ENCODE data around the gene STAT1. TPM values are rescaled to one million over a fixed set of nuclear protein-coding genes. Genes with fewer than 3 reads are reported as not detected.
A peak's percentile ranks its signal among the peaks of the same experiment; 100 is the strongest.

Gene STAT1
- total and polyA plus RNA-seq, 5 donors from 2014 or later = 198 to 331 (median 262) TPM

DNA sequence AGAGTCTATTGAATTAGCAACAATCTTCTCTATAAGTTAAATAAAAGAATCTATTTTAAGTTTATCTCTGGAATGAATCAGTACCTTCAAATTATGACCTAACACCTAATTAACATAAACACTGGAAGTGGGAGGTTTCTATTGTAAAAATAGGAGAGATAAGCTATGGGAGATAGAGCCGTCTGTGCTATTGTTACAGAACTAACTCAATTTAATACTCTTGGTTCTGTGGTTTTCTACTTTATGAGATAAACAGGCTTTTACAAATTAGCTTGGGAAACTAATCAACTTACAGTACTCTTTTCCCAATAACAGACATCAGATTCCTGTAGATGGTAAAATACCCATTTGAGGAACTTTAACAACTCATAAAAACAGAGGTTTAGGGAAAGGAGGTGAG, 25.6 kb upstream of the STAT1 start:
- no peaks in the 10 kb centered on the region for H3K27me3 Mint-ChIP-seq
- no peak overlapping the region for H3K4me3 Mint-ChIP-seq
- H3K4me1 ChIP-seq (ENCODE audit: control insufficient read depth, insufficient read depth, low read length, poor library complexity, severe bottlenecking) = peaks cover 25% of the 10 kb centered on the region
- H3K9me3 Mint-ChIP-seq = no peaks in the 10 kb centered on the region
- H3K27me3 ChIP-seq (ENCODE audit: control insufficient read depth, insufficient read depth, low read length) = no peaks in the 10 kb centered on the region
- no peaks in the 10 kb centered on the region for H3K9me3 ChIP-seq (ENCODE audit: control insufficient read depth in 2 of 2, low read length in 2 of 2)
- ATAC-seq (ENCODE audit: low read depth in 2 of 2) = no peak
- H3K4me3 ChIP-seq (ENCODE audit: low read depth, low read length) = no peak overlapping the region
- H3K4me1 Mint-ChIP-seq = peaks cover 14 to 33% (median 28%) of the 10 kb centered on the region in 4 donors
- H3K27ac ChIP-seq (ENCODE audit: insufficient read depth, low read length, poor library complexity, severe bottlenecking) = no peak overlapping the region
- no peak for DNase-seq
- peaks cover 17% of the 10 kb centered on the region for H3K36me3 Mint-ChIP-seq
- H3K36me3 ChIP-seq (ENCODE audit: control insufficient read depth, insufficient read depth, low read length) = peaks cover 13% of the 10 kb centered on the region
- peak overlapping the region; percentile 20 to 67 (median 38) for H3K27ac Mint-ChIP-seq

DNA sequence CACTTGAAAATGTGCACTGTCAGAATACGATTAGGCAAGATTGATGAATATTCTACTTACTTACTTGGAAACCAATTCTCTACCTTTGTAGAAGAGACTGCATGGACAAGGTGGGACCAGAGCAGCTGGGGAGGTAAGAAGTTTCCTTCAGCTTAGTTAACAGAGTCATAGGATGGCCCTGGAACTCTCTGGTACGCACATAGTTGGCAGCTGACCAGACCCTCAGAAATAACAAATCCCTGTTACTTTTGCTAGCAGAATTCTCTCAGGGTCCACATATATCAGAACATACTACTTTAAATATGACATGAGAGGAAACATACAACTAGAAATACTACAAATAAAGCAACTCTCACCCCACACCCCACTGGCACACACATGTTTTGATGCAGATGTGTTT, 24.8 kb upstream of the STAT1 start:
- H3K36me3 ChIP-seq (ENCODE audit: control insufficient read depth, insufficient read depth, low read length) = peaks cover 16% of the 10 kb centered on the region
- Mint-ChIP-seq H3K9me3 (no peaks in the 10 kb centered on the region), H3K4me3 (peak overlapping the region; percentile 15 to 57 (median 40)), H3K36me3 (peaks cover 17% of the 10 kb centered on the region), H3K27ac (peak overlapping the region; percentile 67 to 95 (median 78)), H3K27me3 (no peaks in the 10 kb centered on the region), H3K4me1 (peaks cover 14 to 33% (median 28%) of the 10 kb centered on the region in 4 donors)
- peak in 1 of 2 donors; percentile 26 for ATAC-seq (ENCODE audit: low read depth in 2 of 2)
- no peaks in the 10 kb centered on the region for H3K9me3 ChIP-seq (ENCODE audit: control insufficient read depth in 2 of 2, low read length in 2 of 2)
- no peaks in the 10 kb centered on the region for H3K27me3 ChIP-seq (ENCODE audit: control insufficient read depth, insufficient read depth, low read length)
- no peak for DNase-seq
- H3K4me3 ChIP-seq (ENCODE audit: low read depth, low read length) = peak overlapping the region; percentile 39
- peak overlapping the region; percentile 62 for H3K27ac ChIP-seq (ENCODE audit: insufficient read depth, low read length, poor library complexity, severe bottlenecking)
- H3K4me1 ChIP-seq (ENCODE audit: control insufficient read depth, insufficient read depth, low read length, poor library complexity, severe bottlenecking) = peaks cover 25% of the 10 kb centered on the region

DNA sequence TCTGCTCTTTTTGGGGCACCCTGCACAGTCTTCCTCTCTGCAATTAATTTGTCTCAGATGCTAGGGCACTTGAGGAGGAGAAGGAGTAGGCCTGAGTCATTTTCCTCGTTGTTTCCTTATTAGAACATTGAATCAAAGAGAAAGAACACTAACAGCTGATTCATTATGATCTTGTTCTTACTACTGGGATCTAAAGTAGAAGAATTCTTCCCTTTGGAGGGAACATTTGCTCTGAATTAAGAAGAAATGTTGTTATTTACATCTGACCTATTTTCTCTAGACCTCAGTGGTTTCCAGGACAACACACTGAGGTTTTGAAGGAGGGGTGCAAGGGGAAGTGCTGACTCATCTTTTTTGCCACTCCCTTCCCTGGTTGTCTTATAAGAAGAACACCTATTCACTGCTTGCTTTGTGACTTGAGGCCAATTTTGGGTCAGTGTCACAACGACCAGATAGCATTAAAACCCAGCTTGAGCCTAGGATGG, 24.3 kb upstream of the STAT1 start:
- ATAC-seq (ENCODE audit: low read depth in 2 of 2) (peak; percentile 81 to 84), DNase-seq (peak; percentile 9 to 87 (median 36))
- Mint-ChIP-seq H3K9me3 (no peaks in the 10 kb centered on the region), H3K36me3 (peaks cover 20% of the 10 kb centered on the region), H3K27me3 (no peaks in the 10 kb centered on the region), H3K27ac (peak overlapping the region; percentile 67 to 95 (median 78)), H3K4me1 (peaks cover 14 to 33% (median 28%) of the 10 kb centered on the region in 4 donors), H3K4me3 (peak overlapping the region; percentile 15 to 57 (median 40))
- Histone ChIP-seq H3K4me1 (ENCODE audit: control insufficient read depth, insufficient read depth, low read length, poor library complexity, severe bottlenecking) (peaks cover 25% of the 10 kb centered on the region), H3K27me3 (ENCODE audit: control insufficient read depth, insufficient read depth, low read length) (no peaks in the 10 kb centered on the region), H3K9me3 (ENCODE audit: control insufficient read depth in 2 of 2, low read length in 2 of 2) (no peaks in the 10 kb centered on the region), H3K4me3 (ENCODE audit: low read depth, low read length) (peak overlapping the region; percentile 39), H3K27ac (ENCODE audit: insufficient read depth, low read length, poor library complexity, severe bottlenecking) (peak overlapping the region; percentile 62), H3K36me3 (ENCODE audit: control insufficient read depth, insufficient read depth, low read length) (peaks cover 18% of the 10 kb centered on the region)

DNA sequence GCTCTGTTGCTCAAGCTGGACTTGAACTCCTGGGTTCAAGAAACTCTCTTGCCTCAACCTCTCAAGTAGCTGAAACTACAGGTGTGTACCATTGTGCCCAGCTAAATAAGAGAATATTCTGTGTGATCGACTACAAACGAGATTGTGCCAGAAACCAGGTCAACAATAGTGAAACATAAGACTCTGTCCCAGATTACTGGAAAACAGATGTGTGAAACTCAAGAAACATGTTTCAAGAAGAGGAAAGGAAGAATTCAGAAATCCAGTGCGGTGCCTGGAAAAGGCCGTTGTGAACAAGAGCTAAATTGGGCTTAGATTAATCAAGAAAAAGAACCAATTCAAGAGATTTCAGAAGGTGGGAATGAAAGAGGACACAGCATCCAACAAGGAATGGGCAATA, 23.4 kb upstream of the STAT1 start:
- Mint-ChIP-seq H3K27me3 (no peaks in the 10 kb centered on the region), H3K4me1 (peaks cover 14 to 33% (median 28%) of the 10 kb centered on the region in 4 donors), H3K9me3 (no peaks in the 10 kb centered on the region), H3K36me3 (peaks cover 20% of the 10 kb centered on the region), H3K27ac (peak overlapping the region in 1 of 3 donors; percentile 95), H3K4me3 (peak overlapping the region in 3 of 4 donors; percentile 14 to 48 (median 43))
- no peak for DNase-seq
- no peak for ATAC-seq (ENCODE audit: low read depth in 2 of 2)
- H3K27ac ChIP-seq (ENCODE audit: insufficient read depth, low read length, poor library complexity, severe bottlenecking) = no peak overlapping the region
- H3K36me3 ChIP-seq (ENCODE audit: control insufficient read depth, insufficient read depth, low read length) = peaks cover 24% of the 10 kb centered on the region
- peaks cover 25% of the 10 kb centered on the region for H3K4me1 ChIP-seq (ENCODE audit: control insufficient read depth, insufficient read depth, low read length, poor library complexity, severe bottlenecking)
- no peaks in the 10 kb centered on the region for H3K9me3 ChIP-seq (ENCODE audit: control insufficient read depth in 2 of 2, low read length in 2 of 2)
- H3K4me3 ChIP-seq (ENCODE audit: low read depth, low read length) = no peak overlapping the region
- H3K27me3 ChIP-seq (ENCODE audit: control insufficient read depth, insufficient read depth, low read length) = no peaks in the 10 kb centered on the region

DNA sequence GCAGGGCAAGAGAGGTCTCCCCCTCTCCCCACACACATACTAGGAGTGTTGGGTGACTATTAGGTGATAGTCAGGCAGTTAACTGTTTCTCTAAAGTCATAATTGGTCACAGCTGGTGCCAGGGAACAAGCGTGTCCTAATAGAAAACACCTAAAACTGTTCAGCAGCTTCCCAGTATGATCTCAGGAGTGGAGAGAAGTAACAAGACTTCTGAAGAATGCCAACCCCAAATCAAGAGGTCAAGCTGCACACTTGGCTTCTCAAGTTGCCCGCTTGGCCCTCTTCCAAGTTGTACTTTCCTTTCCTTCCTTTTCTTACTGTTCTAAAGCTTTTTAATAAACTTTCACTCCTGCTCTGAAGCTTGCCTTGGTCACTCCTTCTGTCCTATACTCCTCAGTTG, 22.4 kb upstream of the STAT1 start:
- ATAC-seq (ENCODE audit: low read depth in 2 of 2) = no peak
- Histone ChIP-seq H3K27ac (ENCODE audit: insufficient read depth, low read length, poor library complexity, severe bottlenecking) (no peak overlapping the region), H3K4me1 (ENCODE audit: control insufficient read depth, insufficient read depth, low read length, poor library complexity, severe bottlenecking) (peaks cover 25% of the 10 kb centered on the region), H3K27me3 (ENCODE audit: control insufficient read depth, insufficient read depth, low read length) (no peaks in the 10 kb centered on the region), H3K36me3 (ENCODE audit: control insufficient read depth, insufficient read depth, low read length) (peaks cover 29% of the 10 kb centered on the region), H3K9me3 (ENCODE audit: control insufficient read depth in 2 of 2, low read length in 2 of 2) (no peaks in the 10 kb centered on the region), H3K4me3 (ENCODE audit: low read depth, low read length) (no peak overlapping the region)
- H3K4me1 Mint-ChIP-seq = peaks cover 14 to 30% (median 24%) of the 10 kb centered on the region in 4 donors
- H3K9me3 Mint-ChIP-seq = no peaks in the 10 kb centered on the region
- H3K4me3 Mint-ChIP-seq = no peak overlapping the region
- peak overlapping the region in 2 of 3 donors; percentile 32 to 59 for H3K27ac Mint-ChIP-seq
- H3K27me3 Mint-ChIP-seq = no peaks in the 10 kb centered on the region
- no peak for DNase-seq
- peaks cover 20% of the 10 kb centered on the region for H3K36me3 Mint-ChIP-seq

DNA sequence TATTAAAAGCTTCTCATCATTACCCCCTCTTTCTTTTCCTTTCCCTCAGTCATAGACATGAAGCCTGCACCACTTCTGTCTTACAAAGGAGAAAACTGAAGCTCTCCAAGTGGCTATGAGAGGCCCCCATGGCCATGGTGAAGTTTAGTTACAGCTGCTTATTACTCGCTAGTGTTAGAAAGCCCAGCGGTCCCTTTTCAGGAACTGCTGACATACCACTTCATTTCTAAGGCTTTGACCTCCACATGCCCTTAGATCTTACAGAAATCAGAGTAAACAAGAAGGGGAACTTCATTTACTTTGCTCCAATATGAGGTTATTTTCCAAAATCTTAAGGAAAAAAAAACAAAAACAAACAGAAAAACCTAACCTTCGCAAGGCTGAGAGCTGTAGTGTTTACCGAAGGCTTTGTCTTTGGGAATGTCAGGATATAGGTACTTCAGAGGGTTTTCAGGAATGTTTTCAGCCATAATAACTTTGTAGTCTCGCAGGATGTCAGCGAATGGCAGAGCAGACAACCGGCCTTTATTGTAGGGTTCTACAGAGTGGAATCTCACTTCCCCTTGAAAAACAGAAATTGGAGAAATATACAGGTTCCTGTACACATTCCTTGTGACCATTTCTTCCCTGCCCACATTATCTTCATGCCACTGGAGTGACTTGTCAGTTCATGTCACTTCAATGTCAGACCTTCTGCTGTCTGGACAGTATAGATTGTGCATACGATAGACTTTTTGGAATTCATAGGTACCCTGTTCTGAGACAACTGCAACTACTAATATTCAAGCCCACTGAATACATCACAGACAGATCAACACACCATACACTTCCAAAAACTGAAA, 18.8 kb upstream of the STAT1 start:
- Mint-ChIP-seq H3K4me3 (no peak overlapping the region), H3K27me3 (no peaks in the 10 kb centered on the region), H3K9me3 (no peaks in the 10 kb centered on the region), H3K27ac (peak overlapping the region in 1 of 3 donors; percentile 13), H3K36me3 (peaks cover 11% of the 10 kb centered on the region), H3K4me1 (peaks cover 18 to 38% (median 29%) of the 10 kb centered on the region in 4 donors)
- Histone ChIP-seq H3K4me3 (ENCODE audit: low read depth, low read length) (no peak overlapping the region), H3K27ac (ENCODE audit: insufficient read depth, low read length, poor library complexity, severe bottlenecking) (no peak overlapping the region), H3K36me3 (ENCODE audit: control insufficient read depth, insufficient read depth, low read length) (peaks cover 32% of the 10 kb centered on the region), H3K9me3 (ENCODE audit: control insufficient read depth in 2 of 2, low read length in 2 of 2) (no peaks in the 10 kb centered on the region), H3K4me1 (ENCODE audit: control insufficient read depth, insufficient read depth, low read length, poor library complexity, severe bottlenecking) (peaks cover 28% of the 10 kb centered on the region), H3K27me3 (ENCODE audit: control insufficient read depth, insufficient read depth, low read length) (no peaks in the 10 kb centered on the region)
- ATAC-seq (ENCODE audit: low read depth in 2 of 2) = no peak
- DNase-seq = no peak

DNA sequence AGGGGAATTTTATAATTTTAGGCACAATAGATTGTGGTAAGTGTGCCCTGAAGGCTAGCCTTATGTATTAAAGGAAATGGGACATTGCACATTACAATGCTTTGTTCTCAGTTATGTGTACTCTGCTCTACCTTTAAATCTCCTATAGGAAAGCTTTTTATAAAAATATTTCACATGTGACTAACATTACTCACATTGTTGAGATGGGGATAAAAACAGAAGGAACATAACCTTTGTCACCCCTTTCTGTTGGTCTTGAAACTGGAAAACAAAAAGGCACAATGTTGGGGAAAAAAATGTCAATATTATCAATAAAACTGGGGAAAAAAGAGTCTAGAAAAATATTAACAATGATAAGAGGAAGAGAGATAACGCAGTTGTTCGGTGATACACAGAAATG, 17.3 kb upstream of the STAT1 start:
- H3K27ac Mint-ChIP-seq = peak overlapping the region in 1 of 3 donors; percentile 34
- peaks cover 26% of the 10 kb centered on the region for H3K4me1 ChIP-seq (ENCODE audit: control insufficient read depth, insufficient read depth, low read length, poor library complexity, severe bottlenecking)

More for the DNA sequence above, 17.3 kb upstream of the STAT1 start:
- DNase-seq (no peak), ATAC-seq (ENCODE audit: low read depth in 2 of 2) (no peak)
- Mint-ChIP-seq H3K4me1 (peaks cover 12 to 34% (median 23%) of the 10 kb centered on the region in 4 donors), H3K27me3 (no peaks in the 10 kb centered on the region), H3K4me3 (no peak overlapping the region), H3K36me3 (peaks cover 12% of the 10 kb centered on the region), H3K9me3 (no peaks in the 10 kb centered on the region)
- no peaks in the 10 kb centered on the region for H3K9me3 ChIP-seq (ENCODE audit: control insufficient read depth in 2 of 2, low read length in 2 of 2)
- peaks cover 28% of the 10 kb centered on the region for H3K36me3 ChIP-seq (ENCODE audit: control insufficient read depth, insufficient read depth, low read length)
- H3K27me3 ChIP-seq (ENCODE audit: control insufficient read depth, insufficient read depth, low read length) = no peaks in the 10 kb centered on the region
- H3K27ac ChIP-seq (ENCODE audit: insufficient read depth, low read length, poor library complexity, severe bottlenecking) = no peak overlapping the region
- no peak overlapping the region for H3K4me3 ChIP-seq (ENCODE audit: low read depth, low read length)

All from CD4-positive, CD25-positive, alpha-beta regulatory T cell (primary cell).